CD4-positive, alpha-beta T cell treated with Interleukin-17A for 4 hours (primary cell): ENCODE results near the gene SPATA13.
A peak's percentile ranks its signal among the peaks of the same experiment; 100 is the strongest.
"Not testable (repeated sequence)": the region's sequence is repeated elsewhere in the genome, so short reads cannot be mapped to it uniquely, and the experiment has no call there.

Experiments used
- DNase-seq: peaks from one replicate; pipeline ENCODE4 v3.0.0-alpha.2; 2020; ENCODE audit warnings: mixed read lengths

Gene SPATA13

DNA sequence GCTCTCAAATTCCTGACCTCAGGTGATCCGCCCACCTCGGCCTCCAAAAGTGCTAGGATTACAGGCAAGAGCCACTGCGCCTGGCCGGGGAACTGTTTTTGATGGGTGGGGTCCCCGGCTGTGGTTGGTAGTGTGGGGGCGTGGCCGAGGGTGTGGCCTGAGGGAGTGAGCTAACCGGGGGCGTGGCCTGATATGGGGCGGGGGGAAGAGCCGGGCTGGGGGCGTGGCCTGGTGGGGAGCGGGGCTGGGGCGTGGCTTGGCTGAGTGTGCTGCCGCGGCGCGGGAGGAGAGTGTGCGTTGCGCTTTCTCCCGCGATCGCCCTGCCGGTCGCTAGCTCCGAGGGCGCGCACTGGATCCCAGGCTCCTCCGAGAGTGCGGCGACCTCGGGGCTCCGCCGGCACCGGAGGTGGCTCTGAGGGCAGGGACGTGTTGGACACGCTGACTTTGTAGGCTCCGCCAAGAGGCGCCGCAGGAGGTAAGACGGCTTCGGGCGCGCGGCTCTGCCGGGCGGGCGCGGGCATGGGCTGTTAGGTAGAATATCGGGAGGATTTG is at the start of gene SPATA13:
TSS of gene SPATA13 (plus strand) at position 263 of the 552 bp plus-strand sequence. CDS start 62,210 bp downstream, outside the sequence.
- peak; percentile 99 for DNase-seq

DNA sequence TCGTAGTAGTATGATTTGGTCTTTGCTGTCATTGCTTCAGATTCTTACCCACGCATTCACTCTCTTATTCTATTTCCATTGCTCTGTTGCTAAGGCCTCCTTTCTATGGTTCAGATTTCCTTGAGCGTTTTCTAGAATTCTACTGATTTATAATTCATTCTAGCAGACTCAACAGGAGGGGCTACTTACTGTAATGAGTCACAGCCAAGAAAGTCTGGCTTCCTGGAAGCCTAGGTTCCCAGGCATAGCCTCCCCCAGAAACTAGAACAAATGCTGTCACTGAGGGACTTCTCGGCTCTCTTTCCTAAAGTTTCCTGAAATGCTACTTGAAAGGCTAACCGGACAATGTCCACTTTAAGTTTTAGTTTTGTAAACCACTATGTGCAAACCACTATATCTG is 47.7 kb upstream of the SPATA13 start:
- DNase-seq: no peak

DNA sequence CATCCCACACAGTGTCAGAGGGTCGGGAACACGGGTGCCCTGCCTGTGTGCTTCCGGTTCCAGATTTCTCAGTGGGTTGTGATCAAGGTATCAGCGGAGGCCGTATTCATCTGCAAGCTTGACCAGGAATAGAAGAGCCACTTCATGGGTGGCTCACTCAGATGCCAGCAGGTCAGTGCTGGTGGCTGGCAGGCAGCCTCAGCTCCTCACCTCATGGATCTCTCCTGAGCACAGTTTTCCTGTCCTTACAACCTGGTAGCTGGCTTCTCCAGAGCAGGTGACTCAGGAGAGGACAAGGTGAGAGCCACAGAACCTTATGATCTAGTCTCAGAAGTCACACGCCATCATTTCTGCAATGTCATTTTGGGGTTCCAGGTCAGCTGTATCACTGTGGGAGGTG is 44.8 kb upstream of the SPATA13 start:
- no peak for DNase-seq

DNA sequence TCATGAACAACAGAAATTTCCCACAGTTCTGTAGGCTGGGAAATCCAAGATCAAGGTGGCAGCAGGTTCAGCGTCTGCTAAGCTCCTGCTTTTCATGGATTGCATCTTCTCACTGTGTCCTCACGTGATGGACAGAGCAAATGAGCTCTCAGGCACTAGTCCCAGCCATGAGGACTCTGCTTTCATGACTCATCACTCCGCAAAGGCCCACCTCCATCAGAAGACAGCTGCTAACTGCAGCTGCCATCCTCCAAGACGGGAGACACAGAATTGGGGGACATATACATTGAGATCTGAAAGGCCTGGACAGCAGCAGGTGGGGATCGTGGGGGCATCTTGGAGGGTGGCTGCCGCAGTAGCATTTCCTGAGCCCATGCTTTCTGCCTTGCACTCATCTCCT is 44.4 kb upstream of the SPATA13 start:
- no peak for DNase-seq

DNA sequence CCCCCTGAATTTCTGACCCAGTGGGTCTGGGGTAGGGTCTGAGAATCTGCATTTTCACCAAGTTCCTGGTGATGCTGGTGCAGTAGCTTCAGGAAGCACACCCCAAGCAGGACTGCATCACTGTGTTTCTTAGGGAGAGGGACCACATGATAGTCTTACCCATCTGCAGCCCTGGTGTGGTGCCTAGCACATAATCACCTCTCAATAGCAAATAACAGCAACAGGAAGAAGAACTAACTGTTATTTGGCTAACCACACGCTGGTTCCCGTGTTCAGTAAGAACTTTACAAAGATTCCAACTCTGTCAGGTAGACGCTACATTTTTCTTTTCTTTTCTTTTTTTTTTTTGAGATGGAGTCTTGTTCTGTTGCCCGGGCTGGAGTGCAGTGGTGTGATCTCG is 41.9 kb upstream of the SPATA13 start:
- no peak for DNase-seq

DNA sequence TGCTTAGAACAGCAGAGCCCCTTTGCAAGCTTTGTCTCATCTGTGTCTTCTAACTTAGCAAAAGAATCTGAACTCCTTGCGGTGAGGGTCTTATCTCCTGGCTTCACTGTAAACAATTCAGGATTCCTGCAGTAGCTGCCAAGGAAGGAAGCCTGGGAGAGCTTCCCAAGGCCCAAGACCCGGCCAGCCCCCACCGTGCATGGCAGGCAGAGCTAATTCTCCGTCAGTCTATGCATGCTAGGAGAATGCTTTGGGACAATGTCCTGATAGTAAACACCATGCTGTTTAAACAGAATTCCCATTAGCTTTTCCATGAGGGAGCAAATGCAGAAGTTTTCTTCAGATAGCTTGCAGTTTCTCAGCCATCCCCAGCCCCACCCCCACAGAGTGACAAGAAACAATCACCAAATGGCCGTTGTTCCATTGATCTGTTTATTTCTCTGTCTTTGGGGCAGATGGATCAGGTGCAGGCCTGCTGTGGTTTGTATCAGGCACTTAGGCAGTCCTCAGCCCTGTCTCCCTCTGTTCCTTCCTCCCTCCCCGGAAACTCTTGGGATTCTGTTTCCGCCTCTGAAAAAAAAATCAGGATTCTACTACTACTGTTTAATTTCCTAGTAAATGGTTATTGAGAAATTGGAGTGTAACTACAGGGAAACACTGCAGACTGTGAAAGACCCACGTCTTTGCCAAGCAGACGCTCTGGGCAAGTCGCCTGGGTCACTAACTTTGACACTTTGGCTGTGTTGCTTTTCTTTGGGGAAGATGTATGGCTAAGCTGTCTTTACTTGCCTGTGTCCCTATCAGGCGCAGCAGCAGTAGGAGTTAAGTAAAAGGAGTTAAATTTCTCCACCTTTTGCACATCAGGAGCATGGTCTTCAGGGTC is 40.7 kb upstream of the SPATA13 start:
- DNase-seq: no peak

DNA sequence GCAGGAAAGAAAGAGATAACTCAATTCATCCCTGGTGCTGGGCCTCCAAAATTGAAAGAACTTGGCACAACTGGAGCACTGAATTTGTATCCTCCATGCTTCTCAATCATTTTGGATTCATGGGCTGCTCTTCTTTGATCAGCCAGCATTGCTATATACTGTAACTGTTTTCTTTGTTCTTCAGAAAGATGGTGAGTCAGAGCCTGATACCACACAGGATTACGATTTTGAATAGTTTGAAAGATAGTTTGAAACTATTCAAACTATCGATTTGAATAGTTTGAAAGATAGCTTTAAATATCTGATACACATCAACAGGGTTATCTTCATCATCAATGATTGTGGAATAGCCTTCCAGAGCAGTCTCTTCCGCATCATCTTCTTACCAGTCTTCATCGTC is 38.5 kb upstream of the SPATA13 start:
- DNase-seq: not testable (repeated sequence)

DNA sequence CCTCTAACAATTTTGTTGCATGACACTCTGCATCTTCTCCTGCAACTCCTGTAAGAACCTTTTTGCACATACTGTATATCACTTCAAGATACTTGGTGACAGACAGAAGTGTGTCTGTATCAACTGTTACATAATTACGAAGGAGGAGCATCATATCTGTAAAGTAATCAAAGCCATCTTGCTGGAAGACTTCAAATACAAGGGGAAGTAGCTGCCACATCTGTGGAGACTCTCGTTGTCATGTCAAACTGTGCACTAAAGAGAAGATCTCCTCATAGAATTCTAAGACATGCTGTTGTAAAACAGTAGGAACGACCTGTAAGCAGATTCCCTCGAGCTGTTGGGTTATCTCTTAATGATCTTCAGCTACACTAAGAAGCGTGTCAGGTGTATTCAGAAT is 38.0 kb upstream of the SPATA13 start:
- no peak for DNase-seq

DNA sequence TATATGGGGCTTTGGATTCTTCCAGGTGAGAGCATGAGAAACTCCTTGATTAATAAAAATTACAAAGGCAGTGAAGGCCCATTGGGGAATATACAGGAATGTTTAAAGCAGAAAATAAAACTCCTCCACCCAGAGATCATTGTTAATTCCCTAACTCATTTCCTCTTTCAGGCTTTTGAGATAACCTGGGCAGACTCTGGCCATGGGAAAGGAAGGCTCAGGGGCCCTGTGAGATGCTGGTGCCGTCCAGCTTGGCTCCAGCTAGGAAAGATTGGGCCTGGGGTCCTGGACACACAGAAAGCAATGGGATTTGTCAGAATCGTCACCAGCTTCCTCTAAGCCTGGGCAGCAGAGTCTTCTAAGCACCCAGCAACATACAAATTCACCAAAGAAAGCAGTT is 36.8 kb upstream of the SPATA13 start:
- DNase-seq: no peak

DNA sequence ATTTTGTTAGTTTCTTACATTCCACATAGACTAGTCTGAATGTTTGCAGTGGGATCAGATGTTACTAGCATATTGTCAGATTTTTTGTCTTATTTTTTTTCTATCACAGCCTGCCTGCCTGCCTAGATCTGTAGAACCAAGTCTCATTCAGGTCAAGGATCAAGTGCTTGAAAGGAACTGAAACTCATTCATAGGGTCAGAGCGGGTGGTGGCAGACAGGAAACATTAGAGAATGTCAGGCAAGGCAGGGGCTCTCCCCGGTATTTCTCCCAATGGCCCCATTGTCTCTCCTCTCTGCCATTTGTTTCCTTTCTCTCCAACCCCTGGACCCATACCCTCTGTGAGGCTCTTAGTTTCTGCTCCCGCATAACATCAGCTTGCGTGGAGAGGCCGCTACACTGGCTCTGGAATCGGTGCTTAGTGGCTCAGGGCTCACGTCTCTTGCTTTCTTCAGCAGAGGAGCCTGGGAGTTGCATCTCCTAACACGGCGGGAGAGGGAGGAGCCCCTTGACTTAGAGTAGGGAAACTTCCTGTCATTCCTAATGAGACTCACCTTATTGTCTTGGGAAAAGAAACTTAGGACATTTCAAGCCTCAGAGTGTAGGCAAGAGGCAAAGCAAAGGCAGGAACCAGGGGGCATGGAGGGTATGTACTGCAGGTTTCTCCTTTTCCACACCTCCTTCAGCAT is 35.6 kb upstream of the SPATA13 start:
- DNase-seq: no peak

DNA sequence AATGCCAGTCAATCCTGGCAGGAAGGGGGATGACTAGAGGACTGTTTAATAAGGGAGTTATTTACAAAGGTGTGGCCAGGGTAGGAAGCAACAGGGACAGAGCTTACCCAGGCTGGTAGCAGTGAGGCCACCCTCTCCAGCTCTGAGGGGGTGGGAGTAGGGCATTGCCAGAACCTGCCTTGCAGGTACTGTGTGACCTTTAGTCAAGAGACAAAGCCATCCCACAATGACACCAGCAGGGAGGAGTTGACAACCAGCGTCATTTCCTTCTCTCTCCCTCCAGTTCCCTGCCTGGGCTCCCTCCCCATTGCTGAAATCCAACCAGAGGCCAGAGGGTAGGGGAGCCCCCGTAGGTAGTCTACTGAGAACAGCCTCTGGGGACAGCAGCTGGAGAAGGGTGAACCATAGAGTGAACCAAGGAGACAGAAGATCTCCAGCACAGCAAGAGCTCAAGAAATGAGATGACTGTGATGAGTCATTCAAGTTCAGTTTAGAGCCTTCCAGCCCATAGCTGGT is 33.3 kb upstream of the SPATA13 start:
- no peak for DNase-seq

DNA sequence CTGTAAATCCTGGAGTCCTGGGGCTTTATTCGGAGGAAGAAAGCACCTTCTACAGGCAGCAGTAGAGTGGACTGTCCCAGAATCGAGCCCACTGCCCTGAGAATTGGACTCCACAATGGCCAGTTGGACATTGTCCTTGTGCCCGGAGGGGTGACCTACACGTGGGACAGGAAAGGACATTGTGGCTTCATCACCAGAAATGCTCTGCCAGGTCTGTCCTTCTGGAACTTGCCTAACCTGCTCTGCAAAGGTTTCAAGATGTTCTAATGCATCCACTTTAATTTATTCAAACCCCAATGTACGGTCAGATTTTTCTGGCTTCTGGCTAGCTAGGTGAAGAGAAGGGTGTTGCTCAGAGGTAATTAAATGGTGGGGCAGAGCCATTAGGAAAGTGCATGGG is 32.4 kb upstream of the SPATA13 start:
- DNase-seq: no peak

DNA sequence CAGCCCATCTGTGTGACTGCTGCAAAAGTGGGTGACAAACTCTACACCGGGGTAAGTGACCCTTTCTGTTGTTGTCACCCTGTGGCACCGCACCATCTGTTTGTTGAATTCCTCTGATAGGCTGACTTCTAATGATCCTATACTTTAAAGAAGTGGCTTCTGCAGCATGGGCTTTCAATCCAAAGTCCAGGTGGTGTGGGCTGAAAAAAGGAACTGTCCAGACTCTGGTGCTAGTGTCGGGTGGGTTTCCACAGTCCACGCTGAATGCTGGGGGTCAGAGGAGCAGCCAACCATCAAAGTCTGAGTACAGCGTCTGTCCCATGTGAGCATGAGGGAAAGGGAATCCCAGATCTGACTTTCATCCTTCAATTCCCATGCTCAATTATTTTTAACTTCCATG is 31.6 kb upstream of the SPATA13 start:
- no peak for DNase-seq

DNA sequence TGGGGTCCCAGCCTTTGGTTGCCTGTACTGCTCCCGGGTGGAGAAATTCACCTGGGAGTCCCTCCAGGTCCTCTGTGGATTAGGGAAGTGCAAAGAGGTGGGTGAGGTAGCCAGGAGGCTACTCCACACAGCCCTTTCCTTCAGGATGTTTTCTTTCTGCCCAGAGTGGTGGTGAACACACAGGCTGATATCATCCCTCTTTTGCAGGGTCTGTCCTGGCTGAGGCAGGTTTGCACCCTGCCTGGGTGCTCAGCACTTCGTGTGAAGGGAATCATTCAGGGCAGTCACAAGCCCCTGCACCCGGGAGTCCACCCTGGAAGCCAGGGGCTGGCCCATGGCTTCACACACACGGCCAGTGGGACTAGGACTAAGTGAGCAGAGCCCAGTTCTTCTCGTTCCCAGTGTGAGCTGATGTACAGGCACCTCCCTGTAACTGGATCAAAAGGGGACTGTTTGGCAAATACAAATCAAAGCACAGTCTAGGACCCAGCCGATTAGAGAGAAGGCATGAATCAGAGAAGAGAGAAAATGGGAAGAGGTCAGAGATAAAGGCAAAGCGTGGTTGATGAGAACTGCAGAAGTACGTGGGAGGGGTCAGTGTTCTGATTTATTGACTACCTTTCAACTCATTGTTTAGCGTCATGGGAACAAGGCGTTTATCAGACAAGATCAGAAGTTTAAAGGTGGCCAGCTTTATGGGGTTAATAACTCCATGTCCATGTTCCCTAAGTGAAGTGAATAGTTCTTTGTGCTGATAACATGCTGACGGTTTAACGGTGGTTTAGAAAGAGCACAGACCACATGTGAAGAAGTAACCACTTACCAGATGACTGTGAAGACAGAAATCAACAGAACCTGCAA is 30.4 kb upstream of the SPATA13 start:
- DNase-seq: no peak

DNA sequence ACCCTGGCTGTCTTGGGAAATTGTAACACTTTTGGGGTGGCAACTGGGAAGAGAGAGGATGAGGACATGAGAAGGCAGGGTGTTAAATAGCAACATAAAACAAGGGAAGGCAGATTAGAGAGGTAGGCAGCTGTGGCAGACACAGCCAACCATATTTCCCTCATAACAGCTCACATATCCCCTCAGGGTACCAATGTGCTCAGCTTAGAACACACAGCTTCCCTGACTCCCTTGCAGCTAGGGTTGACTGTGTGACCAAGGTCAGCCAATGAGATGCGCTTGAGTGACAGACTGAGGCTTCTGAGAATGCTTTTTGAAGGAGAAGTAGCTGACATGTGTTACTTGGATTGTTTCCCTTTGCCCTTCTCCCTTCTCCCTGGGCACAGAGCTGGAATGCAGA is 28.8 kb upstream of the SPATA13 start:
- no peak for DNase-seq

DNA sequence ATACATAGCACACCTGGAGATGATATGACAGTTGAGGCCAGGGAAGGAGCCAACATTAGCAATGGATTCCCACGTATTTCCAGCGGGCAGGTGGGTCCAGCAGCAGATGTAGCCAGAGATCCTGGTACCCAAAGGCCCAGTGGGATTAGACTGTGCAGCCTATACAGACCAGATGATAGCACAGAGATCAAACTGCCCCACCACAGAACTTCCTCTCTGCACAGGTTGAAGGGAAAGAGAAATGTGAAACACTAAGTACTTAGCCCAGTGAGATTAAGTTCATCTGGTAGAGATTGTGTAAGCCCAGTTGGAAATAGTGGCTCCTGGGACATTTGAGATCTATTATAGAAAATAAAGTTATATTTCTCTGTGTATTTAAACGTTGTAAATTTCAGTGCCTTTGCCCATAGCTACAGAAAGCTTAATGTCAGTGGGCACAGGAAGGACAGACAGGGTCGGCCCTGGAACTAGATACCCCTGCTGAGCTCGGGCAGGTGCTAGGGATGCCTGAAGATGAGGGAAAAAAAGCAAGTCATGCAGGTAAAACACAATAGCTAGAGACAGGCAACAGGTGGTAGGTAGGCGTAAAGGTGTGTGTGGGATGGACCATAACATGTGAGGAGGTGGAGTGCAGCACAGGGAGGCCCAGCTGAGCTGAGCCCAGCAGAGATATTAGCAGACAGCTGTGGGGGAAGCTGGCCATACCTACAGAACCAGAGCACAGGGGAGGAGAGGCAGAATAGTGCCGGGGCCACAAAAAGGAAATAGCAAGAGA is 27.3 kb upstream of the SPATA13 start:
- DNase-seq: no peak

DNA sequence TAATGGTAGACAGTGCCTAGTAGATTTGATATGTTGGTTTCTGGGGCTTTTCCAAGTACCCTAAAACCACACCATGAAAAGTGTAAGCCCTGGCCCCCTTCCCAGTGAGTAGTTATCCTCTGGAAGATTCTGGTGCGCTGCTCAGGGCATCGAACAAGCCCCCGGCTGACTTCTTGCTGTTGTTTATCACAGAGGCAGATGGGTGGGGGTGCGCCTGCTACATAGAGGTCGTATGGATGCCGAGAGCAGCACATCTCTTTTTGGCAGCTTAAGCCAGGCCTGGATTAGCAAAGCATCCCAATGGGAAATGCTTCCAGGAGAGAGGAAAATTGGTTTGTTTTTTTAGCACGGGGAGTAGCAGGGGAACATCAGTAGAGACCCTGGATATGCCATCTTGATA is 26.3 kb upstream of the SPATA13 start:
- DNase-seq: no peak

DNA sequence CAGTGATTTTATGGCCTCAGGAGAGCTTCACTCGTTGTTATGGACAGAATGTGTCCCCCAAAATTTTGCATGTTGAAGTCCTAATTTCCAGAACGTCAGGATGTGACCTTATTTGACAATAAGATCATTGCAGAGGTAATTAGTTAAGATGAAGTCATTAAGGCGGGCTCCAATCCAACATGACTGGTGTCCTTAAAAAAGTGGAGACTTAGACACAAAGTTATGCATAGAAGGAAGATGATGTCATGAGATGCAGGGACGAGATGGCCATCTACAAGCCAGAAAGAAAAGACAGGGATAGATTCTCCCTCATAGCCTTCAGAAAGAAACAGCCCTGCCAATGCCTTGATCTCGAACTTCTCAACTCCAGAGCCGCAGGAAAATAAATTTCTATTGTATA is 25.8 kb upstream of the SPATA13 start:
- DNase-seq: no peak

DNA sequence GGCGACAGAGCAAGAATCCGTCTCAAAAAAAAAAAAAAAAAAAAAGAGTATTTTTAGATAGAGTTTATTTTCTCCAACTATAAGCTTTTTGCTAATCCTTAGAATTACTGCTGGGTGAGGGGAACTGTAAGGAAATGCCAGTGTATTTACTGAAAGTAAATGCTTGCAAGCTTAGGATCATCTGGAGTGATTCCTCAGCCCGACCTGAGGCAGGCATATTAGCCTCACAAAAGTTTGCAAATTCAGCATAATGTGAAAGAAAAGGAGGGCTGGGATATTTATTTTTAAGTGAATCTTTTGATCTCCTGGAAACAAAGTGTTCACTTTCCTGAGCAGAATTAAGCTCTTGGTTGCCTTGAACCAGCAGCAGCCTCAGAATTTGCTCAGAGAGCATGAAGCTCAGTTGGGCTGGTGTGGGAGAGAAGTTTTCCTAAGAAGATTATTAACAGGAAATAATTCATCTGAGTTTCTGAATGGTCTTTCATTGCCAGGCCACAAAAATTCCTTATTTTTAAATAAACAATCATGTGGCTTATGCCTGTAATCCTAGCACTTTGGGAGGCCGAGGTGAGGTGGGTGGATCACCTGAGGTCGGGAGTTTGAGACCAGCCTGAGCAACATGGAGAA is 24.7 kb upstream of the SPATA13 start:
- no peak for DNase-seq

DNA sequence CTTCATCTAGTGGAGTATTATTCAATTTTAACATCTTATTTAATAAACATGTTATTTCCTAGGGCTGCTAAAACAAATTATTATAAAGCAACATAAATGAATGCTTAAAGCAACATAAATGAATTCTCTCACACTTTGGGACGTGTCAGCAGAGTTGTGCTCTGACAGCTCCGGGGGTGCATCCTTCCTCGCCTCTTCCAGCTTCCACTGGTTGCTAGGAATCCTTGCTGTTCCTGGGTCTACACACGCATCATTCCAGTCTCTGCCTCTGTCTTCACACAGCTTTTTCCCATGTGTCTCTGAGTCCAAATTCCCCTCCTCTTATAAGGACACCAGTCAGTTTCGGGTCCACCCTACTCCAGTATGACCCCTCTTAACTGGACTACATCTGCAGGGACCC is 21.6 kb upstream of the SPATA13 start:
- DNase-seq: no peak

DNA sequence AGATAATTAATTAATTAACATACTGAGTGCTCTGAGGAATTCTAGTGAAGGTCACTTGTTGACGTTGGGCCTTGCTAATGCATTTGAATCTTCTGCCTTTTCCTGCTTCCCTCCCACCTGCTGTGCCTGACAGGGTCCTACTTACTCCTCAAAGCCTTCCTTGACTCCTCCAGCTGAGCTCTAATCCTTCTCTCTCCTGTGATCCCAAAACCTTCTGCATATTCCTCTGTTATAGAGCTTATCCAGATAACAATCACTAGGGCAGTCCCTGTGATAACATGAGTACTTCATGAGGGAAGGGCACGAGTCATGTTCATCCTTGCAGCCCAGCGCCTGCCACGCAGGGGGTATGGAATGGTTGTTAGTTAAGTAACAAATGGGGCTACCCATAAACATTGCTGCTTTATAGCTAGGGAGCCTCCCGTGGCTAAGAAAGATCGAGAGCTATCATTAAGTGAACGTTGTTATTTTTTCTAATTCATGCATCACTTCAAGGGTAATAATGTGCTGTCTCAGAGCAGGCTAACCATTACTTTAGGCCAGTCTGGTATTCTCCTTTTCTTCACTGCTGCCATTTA is 19.1 kb upstream of the SPATA13 start:
- no peak for DNase-seq
